A673 (cell line): ENCODE data around the gene CEP192. TPM values are rescaled to one million over a fixed set of nuclear protein-coding genes. Genes with fewer than 3 reads are reported as not detected.
A peak's percentile ranks its signal among the peaks of the same experiment; 100 is the strongest.

Experiments
- BruUV-seq: library from RNA; stranded (reverse); fragments of 400-500 nt; replicated peaks from 2 replicates; lab custom pipeline; 2021; lab: Mats Ljungman, UMichigan
- CTCF ChIA-PET: fragments of 300-600 bp; sonication (Branson Sonifier 250); formaldehyde crosslinking; loops from one replicate; lab custom pipeline; 2022; ENCODE audit warnings: antibody characterized with exemption; lab: Charles Lee
- POLR2A ChIA-PET: fragments of 300-600 bp; sonication (Branson Sonifier 250); formaldehyde crosslinking; loops from one replicate; lab custom pipeline; 2022; ENCODE audit warnings: antibody characterized with exemption; ENCODE audit not compliant: low non-redundant PET; lab: Charles Lee
- DNase-seq: peaks from one replicate; pipeline ENCODE4 v3.0.0-alpha.2; 2015; ENCODE audit warnings: low spot score
- H3K27ac ChIP-seq: fragments of 200-600 bp; sonication (generic); 2 replicates; pipeline ENCODE4 v1.5.1; 2016; ENCODE audit warnings: mixed run types, low read depth, mild to moderate bottlenecking, mixed read lengths, antibody characterized with exemption, low read length; ENCODE audit not compliant: poor library complexity, severe bottlenecking
- H3K27me3 ChIP-seq: fragments of 200-600 bp; sonication (generic); replicated peaks from 2 replicates; pipeline ENCODE4 v1.6.1; 2017; ENCODE audit warnings: mixed run types, low read depth, mild to moderate bottlenecking, mixed read lengths, antibody characterized with exemption, low read length; ENCODE audit not compliant: insufficient read depth, poor library complexity
- H3K36me3 ChIP-seq: fragments of 200-600 bp; sonication (generic); 2 replicates; pipeline ENCODE4 v1.6.1; 2016; ENCODE audit warnings: mixed run types, mild to moderate bottlenecking, mixed read lengths, antibody characterized with exemption, low read length; ENCODE audit not compliant: insufficient read depth, poor library complexity, severe bottlenecking
- H3K4me1 ChIP-seq: fragments of 200-600 bp; sonication (generic); 2 replicates; pipeline ENCODE4 v1.6.1; 2017; ENCODE audit warnings: mixed run types, mild to moderate bottlenecking, mixed read lengths, antibody characterized with exemption, low read length; ENCODE audit not compliant: insufficient read depth, poor library complexity, severe bottlenecking
- H3K4me3 ChIP-seq: fragments of 200-600 bp; sonication (generic); 2 replicates; pipeline ENCODE4 v1.5.1; 2016; ENCODE audit warnings: low read depth, mixed run types, mild to moderate bottlenecking, mixed read lengths, low read length; ENCODE audit not compliant: poor library complexity, severe bottlenecking
- H3K9me3 ChIP-seq: fragments of 200-600 bp; sonication (generic); 2 replicates; pipeline ENCODE4 v1.6.1; 2016; ENCODE audit warnings: mixed run types, low read depth, mild to moderate bottlenecking, mixed read lengths, antibody characterized with exemption, low read length; ENCODE audit not compliant: poor library complexity, severe bottlenecking
- CTCF ChIP-seq: fragments of 300-800, 200-600 bp; sonication (generic); conservative IDR thresholded peaks from 2 replicates; pipeline ENCODE4 v1.5.1; 2017; ENCODE audit warnings: low read depth, mild to moderate bottlenecking, antibody characterized with exemption, low read length, moderate library complexity, mixed read lengths
- EZH2 ChIP-seq: fragments of 200-600 bp; sonication (generic); IDR thresholded peaks from 2 replicates; pipeline ENCODE4 v1.6.1; 2017; ENCODE audit warnings: borderline replicate concordance, low read depth, mild to moderate bottlenecking, mixed read lengths, antibody characterized with exemption, low read length; ENCODE audit not compliant: poor library complexity, severe bottlenecking
- intact Hi-C: fragments of 100-400 bp; cut with micrococcal nuclease; formaldehyde crosslinking; loops from one replicate; pipeline ENCODE4 v1.10.0; 2022; ENCODE audit not compliant: unreplicated experiment
- total RNA-seq: library from RNA; stranded (reverse); gene quantifications from 2 replicates; pipeline ENCODE4 v1.2.3, GENCODE V29; 2021

CEP192 gene
- total RNA-seq, 1 experiment from 2014 or later: 46.4 TPM

- intact Hi-C loops: no loop called here
- CTCF ChIA-PET: no interaction called here
- no peaks in the 10 kb centered on the region for H3K27me3 ChIP-seq
Measured at GRCh38 chr18:13151656-13152055, 160.5 kb downstream of the CEP192 start.

GRCh38 chr18:13158428-13158827 is 167.3 kb downstream of the CEP192 start:
- Histone ChIP-seq H3K9me3 (no peaks in the 10 kb centered on the region), H3K27ac (no peak overlapping the region), H3K4me1 (no peaks in the 10 kb centered on the region), H3K27me3 (no peaks in the 10 kb centered on the region), H3K4me3 (no peak overlapping the region), H3K36me3 (no peaks in the 10 kb centered on the region)
- CTCF ChIA-PET: interaction anchor here (1.5 kb wide), 1 partner anchor 46 kb away, joined by 13 read pairs; no protein-coding TSS in a partner anchor
- intact Hi-C loops: loop anchor here (5.0 kb wide), 1 partner anchor 431 kb away; no protein-coding TSS in a partner anchor
- no peak for DNase-seq
- POLR2A ChIA-PET: no interaction called here
- BruUV-seq: no TSS peak
- TF ChIP-seq CTCF (no peak), EZH2 (no peak)

More at GRCh38 chr18:13151656-13152055, 160.5 kb downstream of the CEP192 start:
- Histone ChIP-seq H3K36me3 (no peaks in the 10 kb centered on the region), H3K4me1 (no peaks in the 10 kb centered on the region), H3K4me3 (no peak overlapping the region), H3K27ac (no peak overlapping the region), H3K9me3 (no peaks in the 10 kb centered on the region)
- no TSS peak for BruUV-seq
- DNase-seq: no peak
- TF ChIP-seq EZH2: no peak
- no peak for TF ChIP-seq CTCF
- POLR2A ChIA-PET: no interaction called here

GRCh38 chr18:13159579-13159978 is 168.4 kb downstream of the CEP192 start:
- no peak overlapping the region for H3K4me3 ChIP-seq
- no peak overlapping the region for H3K27ac ChIP-seq
- intact Hi-C loops: loop anchor here (1.0 to 5.0 kb wide), 2 partner anchors 156 to 432 kb away; no protein-coding TSS in a partner anchor
- no peaks in the 10 kb centered on the region for H3K27me3 ChIP-seq
- no peak for TF ChIP-seq EZH2
- peak; percentile 76 for TF ChIP-seq CTCF
- H3K4me1 ChIP-seq: no peaks in the 10 kb centered on the region
- no peaks in the 10 kb centered on the region for H3K9me3 ChIP-seq
- BruUV-seq: no TSS peak
- ChIA-PET POLR2A (no interaction called here), CTCF (interaction anchor here (0.6 to 1.5 kb wide), 7 partner anchors 21 to 492 kb away, joined by 3 to 13 read pairs (median 4); partner anchors contain the start of gene CEP192)
- DNase-seq: peak; percentile 82
- H3K36me3 ChIP-seq: no peaks in the 10 kb centered on the region
